Measurements from ENCODE around the gene MORN1. TPM values are rescaled to one million over a fixed set of nuclear protein-coding genes. Genes with fewer than 3 reads are reported as not detected.
A peak's percentile ranks its signal among the peaks of the same experiment; 100 is the strongest.

Gene MORN1
- total RNA-seq, 2 experiments from 2014 or later = 5.3 to 6.5 TPM

DNA sequence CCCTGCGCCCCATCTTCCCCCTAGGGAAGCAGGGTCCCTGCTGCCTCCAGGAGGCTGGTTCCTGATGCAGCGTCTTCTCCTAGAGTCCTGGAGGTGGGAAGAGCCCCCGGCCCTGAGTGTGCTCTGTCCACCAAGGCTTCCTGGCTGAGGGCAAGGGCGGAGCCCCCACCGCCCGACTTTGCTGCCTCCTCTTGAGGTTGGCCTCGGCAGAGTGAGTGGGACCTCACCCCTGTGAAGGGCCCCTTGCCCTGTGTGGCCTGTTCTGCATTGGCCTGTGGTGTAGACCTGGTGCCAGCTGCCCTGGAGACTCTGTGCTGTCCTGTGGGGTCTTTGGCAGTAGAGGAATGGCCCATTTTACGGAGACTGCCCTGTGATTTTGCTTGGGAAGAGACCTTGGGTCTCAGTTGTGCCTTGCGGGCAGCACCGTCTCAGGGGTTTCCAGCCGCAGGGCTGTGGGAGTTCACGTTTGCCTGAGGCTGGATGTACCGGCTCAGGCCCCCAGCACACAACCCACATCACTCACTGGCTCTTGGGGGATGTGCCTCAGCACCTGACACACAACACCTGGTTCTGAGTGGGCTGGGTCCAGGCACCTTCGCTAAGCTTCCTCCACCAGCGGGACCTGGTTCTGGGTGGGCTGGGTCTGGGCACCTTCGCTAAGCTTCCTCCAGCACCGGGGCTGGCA, 89.6 kb downstream of the MORN1 start:
- ATAC-seq (ENCODE audit: poor library complexity) (no peak), DNase-seq (peak in 2 of 14 experiments; percentile 33 to 54)
- H3K4me1 Mint-ChIP-seq (ENCODE audit: low read depth) = peaks cover 42% of the 10 kb centered on the region
- Histone ChIP-seq H3K27ac (ENCODE audit: low read depth in 1 of 2, low read length in 2 of 2) (peak overlapping the region; percentile 97 to 98), H3K9me3 (ENCODE audit: control insufficient read depth in 1 of 2, insufficient read depth in 1 of 2, low read length in 2 of 2) (peaks cover 0 to 9% of the 10 kb centered on the region in 2 experiments), H3K36me3 (ENCODE audit: insufficient read depth, low read length) (peaks cover 57% of the 10 kb centered on the region), H3K4me1 (ENCODE audit: insufficient read depth, low read length) (peaks cover 65% of the 10 kb centered on the region), H3K4me3 (ENCODE audit: low read length) (peak overlapping the region; percentile 61), H3K27me3 (ENCODE audit: control insufficient read depth in 1 of 2, insufficient read depth in 2 of 2, low read length in 2 of 2) (no peaks in the 10 kb centered on the region)
- ChIA-PET POLR2A (interaction anchor here (0.7 to 4.8 kb wide), 18 partner anchors 8 to 169 kb away, joined by 3 to 116 read pairs (median 6); partner anchors contain the start of genes FAAP20, MORN1, RER1 and SKI), CTCF (interaction anchor here (0.6 to 2.9 kb wide), 9 partner anchors 9 to 107 kb away, joined by 3 to 14 read pairs (median 4); partner anchors contain the start of gene FAAP20)
- no peaks in the 10 kb centered on the region for H3K9me3 Mint-ChIP-seq
- no peaks in the 10 kb centered on the region for H3K27me3 Mint-ChIP-seq
- H3K4me3 Mint-ChIP-seq = peak overlapping the region; percentile 91
- H3K36me3 Mint-ChIP-seq (ENCODE audit: low read depth) = peaks cover 69% of the 10 kb centered on the region
- TF ChIP-seq, protein P1, sequence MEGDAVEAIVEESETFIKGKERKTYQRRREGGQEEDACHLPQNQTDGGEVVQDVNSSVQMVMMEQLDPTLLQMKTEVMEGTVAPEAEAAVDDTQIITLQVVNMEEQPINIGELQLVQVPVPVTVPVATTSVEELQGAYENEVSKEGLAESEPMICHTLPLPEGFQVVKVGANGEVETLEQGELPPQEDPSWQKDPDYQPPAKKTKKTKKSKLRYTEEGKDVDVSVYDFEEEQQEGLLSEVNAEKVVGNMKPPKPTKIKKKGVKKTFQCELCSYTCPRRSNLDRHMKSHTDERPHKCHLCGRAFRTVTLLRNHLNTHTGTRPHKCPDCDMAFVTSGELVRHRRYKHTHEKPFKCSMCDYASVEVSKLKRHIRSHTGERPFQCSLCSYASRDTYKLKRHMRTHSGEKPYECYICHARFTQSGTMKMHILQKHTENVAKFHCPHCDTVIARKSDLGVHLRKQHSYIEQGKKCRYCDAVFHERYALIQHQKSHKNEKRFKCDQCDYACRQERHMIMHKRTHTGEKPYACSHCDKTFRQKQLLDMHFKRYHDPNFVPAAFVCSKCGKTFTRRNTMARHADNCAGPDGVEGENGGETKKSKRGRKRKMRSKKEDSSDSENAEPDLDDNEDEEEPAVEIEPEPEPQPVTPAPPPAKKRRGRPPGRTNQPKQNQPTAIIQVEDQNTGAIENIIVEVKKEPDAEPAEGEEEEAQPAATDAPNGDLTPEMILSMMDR (IDR thresholded peaks at IDR 0.05) = no peak
- intact Hi-C loops (cut with DNase I, micrococcal nuclease) = loop anchor here (1.0 to 2.0 kb wide), 4 partner anchors 11 to 73 kb away; partner anchors contain the start of gene SKI (in 1 of the 2)
- peak overlapping the region; percentile 99 for H3K27ac Mint-ChIP-seq

- peak overlapping the region; percentile 99 for H3K27ac Mint-ChIP-seq
- peaks cover 74% of the 10 kb centered on the region for H3K36me3 Mint-ChIP-seq (ENCODE audit: low read depth)
- H3K27me3 ChIP-seq (ENCODE audit: control insufficient read depth in 1 of 2, insufficient read depth in 2 of 2, low read length in 2 of 2) = no peaks in the 10 kb centered on the region
- peak overlapping the region; percentile 91 for H3K4me3 Mint-ChIP-seq
- H3K4me1 ChIP-seq (ENCODE audit: insufficient read depth, low read length) = peaks cover 72% of the 10 kb centered on the region
- no peaks in the 10 kb centered on the region for H3K9me3 Mint-ChIP-seq
- intact Hi-C loops (cut with DNase I, micrococcal nuclease) = loop anchor here (1.0 to 2.0 kb wide), 4 partner anchors 11 to 72 kb away; partner anchors contain the start of gene SKI (in 1 of the 2)
- no peaks in the 10 kb centered on the region for H3K27me3 Mint-ChIP-seq
- peak overlapping the region; percentile 97 to 98 for H3K27ac ChIP-seq (ENCODE audit: low read depth in 1 of 2, low read length in 2 of 2)
- CTCF ChIA-PET = interaction anchor here (0.6 to 2.9 kb wide), 9 partner anchors 10 to 106 kb away, joined by 3 to 14 read pairs (median 4); partner anchors contain the start of gene FAAP20
- POLR2A ChIA-PET = interaction anchor here (0.7 to 4.8 kb wide), 20 partner anchors 9 to 168 kb away, joined by 3 to 116 read pairs (median 4); partner anchors contain the start of genes FAAP20, MORN1, RER1 and SKI
- TF ChIP-seq, protein P1 (IDR thresholded peaks at IDR 0.05) = no peak
- DNase-seq (peak; percentile 86 to 99 (median 93)), ATAC-seq (ENCODE audit: poor library complexity) (peak; percentile 76)
- H3K4me3 ChIP-seq (ENCODE audit: low read length) = peak overlapping the region; percentile 61
- H3K9me3 ChIP-seq (ENCODE audit: control insufficient read depth in 1 of 2, insufficient read depth in 1 of 2, low read length in 2 of 2) = peaks cover 0 to 9% of the 10 kb centered on the region in 2 experiments
- H3K4me1 Mint-ChIP-seq (ENCODE audit: low read depth) = peaks cover 49% of the 10 kb centered on the region
- H3K36me3 ChIP-seq (ENCODE audit: insufficient read depth, low read length) = peaks cover 61% of the 10 kb centered on the region
Measured at GRCh38 chr1:2300851-2301606, 90.3 kb downstream of the MORN1 start.

Measured in CD4-positive, alpha-beta T cell (primary cell).